Effector CD4-positive, alpha-beta T cell (primary cell): ENCODE measurements around the gene FMNL3.
"Not testable (repeated sequence)": the region's sequence is repeated elsewhere in the genome, so short reads cannot be mapped to it uniquely, and the experiment has no call there.

Source experiments
- DNase-seq: peaks from one replicate; pipeline ENCODE4 v3.0.0-alpha.2; 2020

The FMNL3 gene

DNA sequence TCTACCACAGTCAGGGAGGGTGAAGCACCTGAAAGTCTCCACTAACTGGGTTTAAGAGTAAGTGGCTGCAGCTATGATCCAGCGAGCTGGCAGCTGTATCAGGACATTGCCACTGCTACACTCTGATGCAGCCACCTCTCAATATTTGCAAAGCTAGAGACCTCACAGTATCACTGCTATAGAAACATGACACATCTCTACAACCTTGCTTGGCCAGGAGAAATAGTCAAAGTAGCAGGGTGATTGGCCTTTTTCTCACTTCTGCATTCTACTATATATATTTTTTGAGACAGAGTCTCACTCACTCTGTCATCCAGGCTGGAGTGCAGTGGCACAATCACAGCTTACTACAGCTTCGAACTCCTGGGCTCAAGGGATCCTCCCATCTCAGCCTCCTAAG is 9.3 kb upstream of the FMNL3 start:
- DNase-seq, result no peak

DNA sequence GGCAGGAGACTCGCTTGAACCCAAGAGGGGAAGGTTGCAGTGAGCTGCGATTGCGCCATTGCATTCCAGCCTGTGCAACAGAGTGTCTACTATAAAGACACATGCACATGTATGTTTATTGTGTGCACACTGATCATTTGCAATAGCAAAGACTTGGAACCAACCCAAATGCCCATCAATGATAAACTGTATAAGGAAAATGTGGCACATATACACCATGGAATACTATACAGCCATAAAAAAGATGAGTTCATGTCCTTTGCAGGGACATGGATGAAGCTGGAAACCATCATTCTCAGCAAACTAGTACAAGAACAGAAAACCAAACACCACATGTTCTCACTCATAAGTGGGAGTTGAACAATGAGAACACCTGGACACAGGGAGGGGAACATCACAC is 6.7 kb upstream of the FMNL3 start:
- not testable (repeated sequence) for DNase-seq

DNA sequence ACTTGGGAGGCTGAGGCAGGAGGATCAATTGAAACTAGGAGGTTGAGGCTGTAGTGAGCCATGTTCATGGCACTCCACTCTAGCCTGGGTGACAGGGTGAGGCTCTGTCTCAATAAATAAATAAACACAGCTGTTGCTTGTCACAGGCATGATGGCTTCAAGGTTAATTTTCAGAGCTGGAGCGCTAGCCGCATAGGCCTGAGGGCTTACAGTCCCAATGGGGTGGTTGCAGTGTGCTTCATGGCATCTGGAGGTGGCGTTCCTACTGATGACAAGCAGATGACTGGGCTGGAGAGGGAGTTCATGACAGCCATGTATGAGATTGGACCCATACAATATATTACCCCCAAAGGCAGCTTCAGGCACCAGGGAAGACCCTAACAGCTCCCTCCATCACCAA is 1.6 kb upstream of the FMNL3 start:
- DNase-seq, result no peak

DNA sequence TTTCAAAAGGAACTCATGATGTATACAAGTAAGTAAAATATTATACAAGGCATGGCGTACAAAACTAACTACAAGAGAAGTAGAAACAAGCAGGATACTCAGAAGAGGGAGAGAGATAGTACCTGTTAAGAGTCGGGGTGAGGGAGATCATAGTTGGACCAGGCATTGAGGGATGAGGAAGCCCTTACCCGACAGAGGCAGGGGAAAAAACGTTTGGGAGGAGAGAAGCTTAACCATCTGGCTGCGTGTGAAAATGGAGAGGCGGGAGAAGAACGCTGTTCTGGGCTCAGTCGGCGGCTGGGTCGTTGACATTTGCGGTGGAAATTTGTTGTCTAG is 575 bp upstream of the FMNL3 start:
- no peak for DNase-seq

DNA sequence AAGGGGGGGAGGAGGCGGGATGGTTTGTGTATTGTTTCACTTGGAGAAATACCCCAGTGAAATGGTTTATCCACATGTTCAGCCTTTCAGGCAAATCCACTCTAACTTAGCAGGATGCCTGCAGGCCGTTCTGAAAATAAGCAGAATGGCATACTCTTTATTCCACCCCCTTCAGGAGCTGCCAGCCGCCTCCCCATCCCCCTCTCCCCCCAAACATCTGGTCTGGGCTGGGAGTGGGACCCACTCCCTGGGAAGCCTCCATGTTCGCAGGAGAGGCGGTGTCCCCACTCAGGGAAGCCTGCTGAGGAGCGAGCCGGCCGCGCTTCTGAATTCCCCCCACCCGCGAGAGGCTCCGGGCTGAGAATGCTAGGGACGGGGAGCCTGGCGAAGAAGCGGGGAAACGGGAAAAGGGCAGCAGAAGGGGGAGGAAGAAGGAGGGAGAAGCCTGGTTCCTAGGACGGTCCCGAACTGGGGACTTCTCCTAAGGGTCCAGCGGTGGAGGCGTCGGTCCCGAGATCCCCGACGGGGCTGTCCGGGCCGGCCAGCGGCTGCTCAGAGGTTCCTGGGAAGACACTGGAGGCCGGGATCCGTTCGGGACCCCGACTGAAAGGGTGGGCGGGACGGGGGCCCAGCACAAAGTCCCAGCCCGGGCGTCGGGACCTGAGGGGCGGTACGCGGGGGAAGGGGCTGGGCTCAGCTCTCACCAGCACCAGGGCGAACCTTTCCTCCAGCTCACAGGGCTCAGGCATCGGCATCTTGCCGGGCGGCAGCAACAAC is 666 bp downstream of the FMNL3 start:
- no peak for DNase-seq

DNA sequence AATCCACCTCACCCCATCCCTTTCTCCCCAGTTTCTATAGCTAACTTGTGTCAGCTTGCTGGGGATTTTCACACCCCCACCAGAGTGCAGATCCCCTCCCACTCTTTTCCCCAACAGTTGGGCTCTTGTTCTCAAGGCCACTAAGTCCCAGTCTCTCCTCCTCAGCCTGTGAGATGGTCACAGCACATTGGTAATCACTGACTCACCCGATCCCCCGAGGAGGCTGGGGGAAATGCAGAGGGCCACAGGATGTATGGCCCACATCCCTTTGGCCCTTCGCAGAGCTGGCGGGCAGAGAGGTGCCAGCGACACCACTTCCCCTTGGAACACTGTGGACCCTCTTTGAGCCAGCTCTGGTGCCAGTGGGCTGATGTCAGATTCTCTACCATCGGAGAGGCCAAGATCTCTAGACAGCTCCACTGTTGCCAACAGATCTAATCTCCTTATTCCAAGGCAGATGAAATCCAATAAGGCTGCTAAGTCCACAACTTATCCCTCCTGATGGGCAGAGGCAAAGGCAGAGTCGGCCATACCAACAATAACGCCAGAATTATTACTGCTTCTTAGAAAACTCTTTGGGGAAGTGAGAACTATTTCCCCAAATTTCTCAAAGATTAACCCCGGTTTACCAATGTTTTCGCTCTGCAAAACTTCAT is 1.6 kb downstream of the FMNL3 start:
- no peak for DNase-seq

DNA sequence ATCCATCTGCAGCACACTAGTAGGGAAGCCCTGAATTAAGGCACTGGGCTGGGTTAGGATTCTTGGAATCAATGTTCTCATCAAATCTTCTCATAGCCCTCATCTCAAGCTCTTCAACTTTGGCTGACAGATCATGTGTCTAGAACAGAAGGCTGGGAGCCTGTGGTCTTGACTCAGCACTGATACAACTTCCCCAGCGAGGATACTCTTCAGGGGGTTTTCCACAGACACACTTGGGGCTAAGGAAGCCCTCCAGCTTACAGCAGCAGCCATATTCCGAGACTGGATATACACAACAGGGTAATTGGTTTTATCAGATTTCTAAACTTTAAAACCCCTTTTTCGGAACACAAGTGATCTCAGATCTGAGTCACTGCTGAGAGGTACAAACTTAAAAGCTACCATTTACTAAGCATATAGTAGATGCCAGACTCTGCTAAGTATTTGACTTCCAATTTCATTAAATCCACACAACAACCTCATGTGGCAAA is 3.5 kb downstream of the FMNL3 start:
- DNase-seq, result peak; percentile 27

DNA sequence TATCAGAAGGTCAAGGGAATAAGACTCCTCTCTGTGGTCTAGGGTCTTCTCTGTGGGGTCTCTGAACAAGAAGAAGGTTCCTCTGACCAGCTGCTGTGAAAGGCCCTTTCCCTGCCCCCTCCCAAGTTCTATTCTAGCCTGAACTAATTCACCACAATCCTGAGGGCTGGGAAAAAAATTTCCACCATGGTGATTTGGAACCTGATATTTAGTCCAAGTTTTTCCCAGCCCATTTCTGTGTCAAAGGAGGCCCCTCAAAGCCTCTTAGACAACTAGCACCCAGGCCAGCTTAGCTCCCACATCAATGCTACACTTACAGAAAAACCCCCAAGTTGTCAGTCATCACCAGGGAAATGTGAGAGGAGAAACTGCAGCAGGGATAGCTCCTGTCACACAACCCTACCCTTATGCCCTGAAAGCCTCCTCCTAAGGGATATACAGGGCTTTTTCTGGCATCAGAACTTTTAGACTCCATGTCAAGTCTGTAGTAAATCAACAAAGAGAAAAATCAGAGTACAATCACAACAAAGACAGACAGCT is 4.5 kb downstream of the FMNL3 start:
- DNase-seq, result no peak

DNA sequence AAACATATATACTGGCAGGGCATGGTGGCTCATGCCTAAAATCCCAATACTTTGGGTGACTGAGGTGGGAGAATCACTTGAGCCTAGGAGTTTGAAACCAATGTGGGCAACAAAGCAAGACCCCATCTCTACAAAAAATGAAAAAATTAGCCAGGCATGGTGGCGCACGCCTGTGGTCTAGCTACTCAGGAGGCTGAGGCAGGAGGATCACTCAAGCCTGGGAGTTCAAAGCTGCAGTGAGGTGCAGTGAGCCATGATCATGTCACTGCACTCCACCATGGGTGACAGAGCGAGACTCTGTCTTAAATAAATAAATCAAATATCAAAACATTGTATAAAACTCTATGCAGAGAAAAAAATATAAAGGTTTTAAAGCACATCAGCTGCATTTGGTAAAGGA is 5.2 kb downstream of the FMNL3 start:
- DNase-seq, result no peak

DNA sequence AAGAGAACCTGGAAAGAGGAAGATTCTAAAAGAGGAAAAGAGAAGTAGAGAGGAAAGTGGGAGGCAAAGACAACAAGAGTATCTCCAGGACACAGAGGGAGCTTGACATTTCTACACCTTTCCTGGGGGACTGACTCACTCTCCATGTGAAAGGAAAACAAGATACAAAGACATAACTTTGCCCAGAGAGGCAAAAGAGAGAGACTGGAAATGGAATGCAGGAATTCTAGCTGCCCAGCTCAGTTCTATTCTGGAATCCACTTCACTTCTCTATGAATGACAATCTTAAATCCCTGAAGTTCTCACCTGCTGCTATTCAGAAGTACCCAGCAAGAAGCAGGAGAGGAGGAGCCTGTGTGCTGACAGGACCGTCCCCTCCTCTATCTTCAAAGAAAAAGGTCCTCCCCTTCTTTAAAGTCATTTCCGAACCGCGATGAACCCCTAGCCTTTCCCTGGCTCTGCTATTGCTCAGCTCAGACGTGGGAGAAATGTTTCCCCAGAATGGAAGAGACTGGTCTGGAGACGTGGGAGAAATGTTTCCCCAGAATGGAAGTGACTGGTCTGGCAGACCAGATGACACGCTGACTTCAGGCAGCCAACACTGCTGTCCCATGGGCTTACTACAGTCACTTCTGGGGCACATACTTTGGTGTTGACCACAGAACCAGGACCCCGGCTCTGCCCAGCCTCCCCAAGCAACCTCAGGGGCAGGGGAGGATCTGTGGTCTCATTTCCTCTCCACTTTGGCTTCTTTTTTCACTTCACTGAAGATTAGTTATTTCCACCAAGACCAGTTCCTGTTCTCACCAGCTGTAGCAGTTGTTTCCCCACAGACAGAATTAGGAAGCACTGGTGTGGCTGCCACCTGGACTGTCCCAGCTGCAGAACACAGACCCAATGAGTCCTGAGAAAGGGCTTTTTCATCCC is 8.3 kb downstream of the FMNL3 start:
- DNase-seq, result peak; percentile 7

DNA sequence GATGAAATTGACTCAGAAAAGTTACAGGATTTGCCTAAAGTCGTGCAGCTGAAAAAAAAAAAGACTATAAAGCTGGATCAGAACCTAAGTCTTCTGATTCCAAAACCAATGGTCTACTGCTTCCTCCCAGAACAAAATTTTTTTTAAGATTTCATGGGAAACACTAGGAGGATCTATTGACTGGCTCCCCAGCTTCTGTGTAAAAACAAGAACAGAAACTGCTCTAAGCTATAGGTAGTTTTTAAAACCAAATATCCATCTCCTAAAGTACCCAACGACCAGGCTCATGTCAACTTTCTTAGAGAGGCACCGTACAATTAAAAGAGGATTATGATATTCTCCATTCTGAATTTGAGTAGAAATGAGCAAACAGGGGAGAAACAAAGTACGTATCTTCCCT is 9.4 kb downstream of the FMNL3 start:
- DNase-seq, result no peak

DNA sequence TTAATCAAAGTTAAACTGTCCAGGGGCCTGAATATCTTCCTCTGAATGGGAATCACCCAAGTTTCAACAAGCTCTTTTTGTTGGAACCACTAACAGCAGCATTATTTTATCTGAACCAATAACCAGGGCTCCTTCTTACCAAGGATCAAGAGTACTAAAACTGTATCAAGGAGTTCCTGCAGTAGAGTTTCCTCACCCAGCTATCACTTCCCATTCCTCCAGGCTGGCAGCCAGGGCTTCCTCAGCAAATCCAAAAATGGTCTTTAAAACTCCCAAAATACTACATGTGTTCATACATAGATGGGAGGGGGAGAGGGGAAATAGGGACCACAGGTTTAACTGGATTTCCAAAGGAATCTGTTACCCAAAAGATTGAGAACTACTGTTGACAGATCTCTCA is 10.5 kb downstream of the FMNL3 start:
- DNase-seq, result no peak

DNA sequence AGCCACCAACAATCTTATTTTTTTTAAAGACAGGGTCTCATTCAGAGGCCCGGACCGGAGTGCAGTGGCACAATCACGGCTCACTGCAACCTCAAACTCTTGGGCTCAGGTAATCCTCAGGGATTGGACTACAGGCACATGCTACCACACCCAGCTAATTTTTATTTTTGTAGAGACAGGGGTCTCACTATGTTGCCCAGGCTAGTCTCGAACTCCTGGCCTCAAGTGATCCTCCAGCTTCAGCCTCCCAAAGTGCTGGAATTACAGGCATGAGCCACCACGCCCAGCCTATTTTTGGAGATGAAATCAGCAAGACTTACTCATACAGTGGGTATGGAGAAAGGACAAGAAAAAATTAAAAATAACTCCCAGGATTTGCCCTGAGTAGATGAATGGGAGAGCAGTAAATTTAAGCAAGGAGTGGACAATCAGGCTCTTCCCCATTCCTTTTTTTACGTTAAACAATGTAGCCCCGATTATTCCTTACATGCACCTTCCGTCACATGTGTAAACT is 13.2 kb downstream of the FMNL3 start:
- DNase-seq, result no peak

DNA sequence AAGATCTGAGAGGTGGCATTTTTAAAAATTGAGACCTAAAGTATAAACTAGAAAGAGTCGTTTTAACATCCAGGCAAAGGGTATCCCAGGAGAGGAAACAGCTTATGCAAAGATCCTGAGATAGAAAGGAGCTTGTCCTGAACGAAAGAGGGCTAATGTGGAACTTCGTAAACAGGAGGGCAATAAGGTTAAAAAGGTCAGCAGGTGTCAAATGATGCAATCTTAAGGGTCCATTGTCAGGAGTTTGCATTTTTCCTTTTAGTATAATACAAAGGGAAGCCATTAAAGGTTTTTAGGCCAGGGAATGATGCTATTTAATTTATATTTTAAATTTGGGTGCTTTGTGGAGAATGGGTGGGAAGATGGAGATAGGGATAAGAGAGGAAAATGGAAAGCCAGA is 14.4 kb downstream of the FMNL3 start:
- no peak for DNase-seq

DNA sequence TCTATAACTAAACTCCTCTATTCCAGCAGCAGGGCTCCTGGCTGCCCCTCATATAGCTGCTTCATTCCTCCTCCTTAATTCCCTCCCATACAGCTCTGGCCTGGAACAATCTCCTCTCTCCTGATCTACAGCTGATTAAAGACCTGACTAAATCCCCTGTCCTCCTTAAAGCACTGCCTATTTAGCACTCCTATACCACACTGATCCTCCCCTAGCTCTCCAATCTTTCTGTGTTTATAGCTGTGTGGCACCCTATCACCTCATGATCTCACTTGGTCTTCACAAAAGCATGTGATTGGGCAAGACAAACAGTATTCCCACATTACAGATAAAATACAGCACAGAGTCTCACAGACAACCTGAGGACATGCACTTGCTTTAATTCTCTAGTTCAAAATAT is 17.4 kb downstream of the FMNL3 start:
- DNase-seq, result no peak

DNA sequence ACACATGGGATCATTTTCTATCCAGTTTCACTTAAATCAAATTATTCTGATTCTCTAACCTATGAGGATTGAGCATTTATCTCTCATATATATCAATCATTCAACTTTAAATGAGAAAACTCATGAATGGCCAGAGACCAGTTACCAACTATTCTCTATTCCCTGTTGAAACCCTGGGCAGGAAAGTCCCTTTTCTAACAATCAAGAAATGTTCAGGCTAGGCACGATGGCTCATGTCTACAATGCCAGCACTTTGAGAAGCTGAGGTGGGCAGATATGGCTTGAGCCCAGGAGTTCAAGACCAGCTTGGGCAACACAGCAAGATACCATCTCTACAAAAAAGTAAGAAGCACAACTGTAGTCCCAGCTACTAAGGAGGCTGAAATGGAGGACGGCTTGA is 18.0 kb downstream of the FMNL3 start:
- DNase-seq, result no peak

DNA sequence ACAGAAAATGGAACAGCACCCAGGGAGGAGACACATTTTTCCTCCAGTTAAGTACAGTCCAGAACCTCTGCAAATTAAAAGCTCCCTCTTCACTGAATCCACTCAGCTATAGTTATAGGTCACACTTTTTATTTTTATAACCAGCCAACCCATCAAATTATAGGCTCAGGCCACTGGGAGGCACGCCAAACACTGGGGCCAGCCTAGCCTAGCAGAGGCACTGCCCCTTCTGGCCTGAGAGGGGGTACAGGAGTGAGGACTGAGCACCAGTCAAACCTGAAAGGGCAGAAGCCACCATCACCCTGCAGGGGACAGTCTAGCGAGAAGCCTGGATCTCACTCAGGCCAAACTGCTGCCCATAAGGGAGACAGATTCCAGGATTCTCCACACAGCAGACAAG is 19.3 kb downstream of the FMNL3 start:
- DNase-seq, result no peak

DNA sequence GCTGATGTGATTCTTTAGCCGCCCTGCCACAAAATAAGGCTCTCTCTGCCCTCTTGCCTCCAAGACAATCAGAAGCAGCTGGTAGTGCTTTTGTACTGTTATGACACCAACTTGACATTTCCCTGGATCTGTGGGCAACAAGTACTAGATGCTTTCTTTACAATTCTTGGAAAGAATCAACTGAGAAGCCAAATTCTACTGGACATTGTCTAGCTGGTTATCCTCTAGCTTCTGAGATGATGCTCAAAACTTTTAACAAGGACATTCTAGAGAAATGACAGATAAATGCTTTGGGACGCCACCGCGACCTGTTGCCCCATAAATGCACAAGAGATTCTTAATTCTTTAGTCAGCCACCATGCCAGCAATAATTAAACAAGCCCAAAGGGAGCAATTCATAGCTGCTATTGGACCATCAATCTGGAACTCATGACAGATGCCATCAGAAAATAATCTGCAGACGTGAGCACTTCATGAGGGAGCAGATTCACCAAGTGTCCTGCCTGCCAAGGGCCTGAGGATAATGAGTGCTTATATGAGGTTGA is 22.8 kb downstream of the FMNL3 start:
- no peak for DNase-seq

DNA sequence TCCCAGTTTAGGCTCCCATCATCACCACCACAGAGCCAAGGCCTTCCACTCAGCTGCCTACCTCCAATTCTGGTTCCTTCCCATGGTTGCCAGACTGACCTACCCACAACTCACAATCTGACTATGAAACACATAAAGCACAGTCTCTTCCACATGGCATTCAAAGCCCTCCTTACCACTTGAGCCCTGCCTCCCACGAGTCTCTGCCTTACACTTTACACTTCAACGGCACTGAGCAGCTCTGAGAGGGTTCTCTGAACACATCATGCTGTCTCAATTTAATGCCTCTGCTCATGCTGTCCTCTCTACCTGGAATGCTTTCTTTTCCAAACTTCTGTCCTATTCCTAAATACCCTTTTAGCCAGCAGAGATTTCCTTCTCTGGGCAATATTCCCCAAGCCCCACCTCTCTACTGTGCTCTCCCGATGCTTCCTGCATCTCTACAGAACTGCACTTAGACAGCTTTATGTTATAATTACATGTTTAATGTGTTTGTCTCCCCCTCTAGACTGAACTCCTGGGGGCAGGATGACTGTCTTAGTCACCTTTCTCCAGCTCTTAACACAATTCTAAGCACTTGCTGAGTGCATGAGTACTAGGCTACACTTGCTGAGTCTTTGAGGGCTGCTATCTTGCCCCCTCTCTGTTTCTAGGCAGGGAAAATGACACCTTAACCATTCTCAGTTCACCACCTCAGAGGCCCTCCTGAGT is 23.5 kb downstream of the FMNL3 start:
- no peak for DNase-seq

DNA sequence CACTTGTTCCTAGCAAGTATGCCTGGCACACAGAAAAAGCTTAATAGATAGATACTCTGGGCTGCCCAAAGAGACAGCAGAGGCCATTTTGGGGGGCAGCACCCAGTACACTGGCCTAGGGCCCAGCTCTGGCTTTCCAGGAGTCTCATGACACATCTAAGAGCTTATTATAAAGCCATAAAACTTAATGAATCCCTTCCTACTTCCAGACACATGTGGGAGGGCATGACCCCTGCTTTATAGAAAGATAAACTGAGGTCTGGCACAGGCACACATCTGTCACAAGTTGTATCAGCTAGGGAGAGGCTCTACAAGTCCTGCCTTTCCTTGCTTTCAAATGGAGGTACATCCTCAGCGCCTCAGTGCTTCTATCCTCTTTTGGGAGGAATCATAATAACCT is 27.1 kb downstream of the FMNL3 start:
- no peak for DNase-seq

DNA sequence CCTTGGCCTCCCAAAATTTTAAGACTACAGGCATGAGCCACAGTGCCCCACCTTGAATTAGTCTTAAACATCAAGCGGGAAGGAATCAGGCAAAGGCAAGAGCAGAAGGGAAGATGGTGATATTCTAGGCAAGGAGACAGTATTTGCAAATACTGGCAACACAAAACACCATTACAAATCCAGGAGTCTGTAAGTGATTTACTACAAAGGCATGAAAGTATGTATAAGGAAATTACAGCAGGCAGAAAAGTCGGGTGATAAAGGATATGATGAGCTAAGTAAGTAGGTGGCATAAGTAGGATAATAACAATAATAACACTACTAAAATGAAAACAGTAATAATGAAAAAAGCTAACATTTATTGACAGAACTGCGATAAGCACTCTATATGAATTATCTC is 28.5 kb downstream of the FMNL3 start:
- DNase-seq, result no peak

DNA sequence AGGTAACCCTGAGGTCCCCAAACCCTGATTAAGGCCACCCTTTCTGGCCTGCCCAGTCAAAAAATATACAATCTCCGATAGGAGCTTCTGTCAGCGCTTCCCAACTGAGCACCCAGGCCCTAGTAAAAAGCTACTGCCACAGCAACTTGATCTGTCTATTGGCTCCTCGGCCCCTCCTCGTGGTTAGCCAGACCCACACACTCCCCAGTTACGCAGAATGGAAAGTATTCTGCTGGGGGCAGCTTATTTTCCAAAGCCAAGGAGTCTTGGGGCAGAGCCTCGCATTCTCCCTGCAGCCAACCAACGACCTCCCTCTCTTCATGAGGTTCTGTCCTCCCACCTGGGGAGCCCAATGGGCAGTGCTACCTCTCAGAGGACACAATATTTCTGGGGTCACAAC is 32.1 kb downstream of the FMNL3 start:
- no peak for DNase-seq
